K562 (cell line): ENCODE measurements around the gene PTK6. TPM values are rescaled to one million over a fixed set of nuclear protein-coding genes. Genes with fewer than 3 reads are reported as not detected.

Experiments used
- ATAC-seq: fragments of 200-7000 bp; cut with Tn5 transposase; 3 replicates; pipeline ENCODE4 v1.9.1; 2020; ENCODE audit warnings: moderate library complexity
- BruUV-seq: library from RNA; stranded (reverse); fragments of 400-500 nt; replicated peaks from 2 replicates; lab custom pipeline; 2021; lab: Mats Ljungman, UMichigan
- CTCF ChIA-PET: fragments of 300-600 bp; formaldehyde crosslinking; extraction: SDS; loops from one replicate; lab custom pipeline; 2021; ENCODE audit warnings: low intra/inter-chr PET ratio; lab: Yijun Ruan, JAX
- POLR2A ChIA-PET: fragments of 300-600, 350-650 bp; sonication (Branson Sonifier 250); formaldehyde crosslinking; extraction: SDS; loops from one replicate; lab custom pipeline; 2021; ENCODE audit warnings: antibody characterized with exemption, inconsistent platforms; lab: Yijun Ruan, JAX
- DNase-seq, 4 experiments: peaks; one replicate each; pipeline versions ENCODE4 v3.0.0 to v3.0.0-alpha.2; 2011 to 2018; ENCODE audit warnings: low spot score in 3 of 4, mixed read lengths in 3 of 4; ENCODE audit errors: extremely low read depth in 1 of 4
- FAIRE-seq: peaks from 2 replicates; lab custom pipeline; 2011; peaks lifted over from hg19 to GRCh38; lab: Jason Lieb, UNC
- H2AFZ ChIP-seq: 2 replicates; pipeline ENCODE4 v1.6.0; 2011; ENCODE audit warnings: low read depth, low read length, control low read depth, inconsistent platforms
- H3K27ac ChIP-seq: fragments of 200-600 bp; 3 replicates; pipeline ENCODE4 v1.8.0; 2011; ENCODE audit warnings: low read depth, mild to moderate bottlenecking, control low read depth, inconsistent platforms, low read length, moderate library complexity, mixed read lengths; ENCODE audit errors: extremely low read depth
- H3K27me3 ChIP-seq, 2 experiments: fragments of 300-600 bp in 1 of 2; 2 replicates in 1 of 2; 3 replicates in 1 of 2; pipeline versions ENCODE4 v1.6.0 to v1.8.0; 2011; ENCODE audit warnings: inconsistent platforms in 2 of 2, low read length in 2 of 2, mild to moderate bottlenecking in 1 of 2, mixed read lengths in 1 of 2, moderate library complexity in 1 of 2; ENCODE audit not compliant: control insufficient read depth in 2 of 2, insufficient read depth in 2 of 2
- H3K36me3 ChIP-seq: fragments of 300-600 bp; 3 replicates; pipeline ENCODE4 v1.8.0; 2011; ENCODE audit warnings: mild to moderate bottlenecking, low read length, inconsistent platforms; ENCODE audit not compliant: control insufficient read depth, insufficient read depth
- H3K4me1 ChIP-seq, 2 experiments: fragments of 200-600 bp in 1 of 2; replicated peaks in 1 of 2; 2 replicates in 1 of 2; 3 replicates in 1 of 2; pipeline versions ENCODE4 v1.5.1 to v1.8.0; 2011; ENCODE audit warnings: inconsistent platforms in 2 of 2, low read length in 2 of 2, mild to moderate bottlenecking in 1 of 2, mixed read lengths in 1 of 2, moderate library complexity in 1 of 2; ENCODE audit not compliant: control insufficient read depth in 2 of 2, insufficient read depth in 2 of 2
- H3K4me2 ChIP-seq: 2 replicates; pipeline ENCODE4 v1.6.1; 2011; ENCODE audit warnings: low read length, control low read depth, inconsistent platforms, mixed read lengths; ENCODE audit not compliant: insufficient read depth
- H3K4me3 ChIP-seq: fragments of 200-600 bp; sonication (generic), shearing (Covaris generic); 2 replicates; pipeline ENCODE4 v1.5.1; 2016; ENCODE audit warnings: control low read depth, inconsistent platforms
- H3K79me2 ChIP-seq: fragments of 200-600 bp; 3 replicates; pipeline ENCODE4 v1.8.0; 2011; ENCODE audit warnings: low read length, inconsistent platforms; ENCODE audit not compliant: control insufficient read depth, insufficient read depth
- H3K9ac ChIP-seq, 2 experiments: 2 replicates each; pipeline versions ENCODE4 v1.6.0 to v1.6.1; 2011; ENCODE audit warnings: low read depth in 2 of 2, low read length in 2 of 2, control low read depth in 1 of 2, inconsistent platforms in 1 of 2, mild to moderate bottlenecking in 1 of 2, mixed read lengths in 1 of 2; ENCODE audit not compliant: insufficient read depth in 1 of 2
- H3K9me1 ChIP-seq: one replicate; pipeline ENCODE4 v1.6.0; 2011; ENCODE audit warnings: inconsistent platforms, mild to moderate bottlenecking, low read length, moderate library complexity; ENCODE audit not compliant: control insufficient read depth, insufficient read depth
- H3K9me3 ChIP-seq: replicated peaks from 2 replicates; pipeline ENCODE4 v1.5.1; 2011; ENCODE audit warnings: low read depth, low read length, inconsistent platforms; ENCODE audit not compliant: control insufficient read depth, insufficient read depth
- H4K20me1 ChIP-seq: replicated peaks from 2 replicates; pipeline ENCODE4 v1.6.1; 2011; ENCODE audit warnings: low read length, inconsistent platforms, mixed read lengths; ENCODE audit not compliant: control insufficient read depth, insufficient read depth
- ATF4 ChIP-seq: fragments of 450-650 bp; formaldehyde crosslinking; IDR thresholded peaks from 2 replicates; pipeline ENCODE4 v1.4.0; 2022; ENCODE audit warnings: mild to moderate bottlenecking, moderate library complexity
- BMI1 ChIP-seq: fragments of 150-350 bp; IDR thresholded peaks from 2 replicates; pipeline ENCODE4 v1.6.1; 2014; ENCODE audit warnings: low read length
- CBX1 ChIP-seq: sonication (generic); IDR thresholded peaks from 2 replicates; pipeline ENCODE4 v1.6.1; 2016; ENCODE audit warnings: antibody characterized with exemption, low read depth, mild to moderate bottlenecking
- CREM ChIP-seq: IDR thresholded peaks from 2 replicates; pipeline ENCODE4 v1.6.1; 2014; ENCODE audit warnings: antibody characterized with exemption, low read depth
- ELF4 ChIP-seq: fragments of 450-650 bp; formaldehyde crosslinking; IDR thresholded peaks from 2 replicates; pipeline ENCODE4 v1.4.0; 2022; ENCODE audit warnings: missing genetic modification characterization
- HINFP ChIP-seq: fragments of 450-650 bp; conservative IDR thresholded peaks from 2 replicates; pipeline ENCODE4 v1.6.1; 2016; ENCODE audit warnings: missing genetic modification characterization, low read depth, mild to moderate bottlenecking, control low read depth, missing compliant biosample characterization
- NR2C1 ChIP-seq, 2 experiments: fragments of 450-650 bp; IDR thresholded peaks; 2 replicates each; pipeline ENCODE4 v1.6.1; 2017; ENCODE audit warnings: mild to moderate bottlenecking in 2 of 2, antibody characterized with exemption in 1 of 2, inconsistent platforms in 1 of 2, missing compliant biosample characterization in 1 of 2, missing genetic modification characterization in 1 of 2
- NR2C2 ChIP-seq, 2 experiments: fragments of 200-800 bp in 1 of 2; sonication (Bioruptor generic) in 1 of 2; sonication (generic) in 1 of 2; formaldehyde crosslinking in 1 of 2; IDR thresholded peaks; 2 replicates each; pipeline versions ENCODE4 v1.6.1 to v1.8.0; 2016 to 2022; ENCODE audit warnings: mild to moderate bottlenecking in 1 of 2, missing compliant biosample characterization in 1 of 2, missing genetic modification characterization in 1 of 2, missing genetic modification reagents in 1 of 2
- RBM34 ChIP-seq: fragments of 200-400 bp; formaldehyde crosslinking; IDR thresholded peaks from 2 replicates; pipeline ENCODE4 v1.6.1; 2018; ENCODE audit warnings: low read length, borderline replicate concordance; ENCODE audit not compliant: insufficient read depth
- SFPQ ChIP-seq: fragments of 200-400 bp; formaldehyde crosslinking; IDR thresholded peaks from 2 replicates; pipeline ENCODE4 v1.6.1; 2017; ENCODE audit warnings: mild to moderate bottlenecking, low read depth, low read length, moderate library complexity
- SP1 ChIP-seq: sonication (generic); formaldehyde crosslinking; IDR thresholded peaks from 2 replicates; pipeline ENCODE4 v1.8.1; 2022; ENCODE audit warnings: mild to moderate bottlenecking, missing genetic modification reagents
- ZNF263 ChIP-seq: sonication (generic); formaldehyde crosslinking; IDR thresholded peaks from 2 replicates; pipeline ENCODE4 v1.8.0; 2022; ENCODE audit warnings: mild to moderate bottlenecking, missing genetic modification reagents, borderline replicate concordance
- WGBS: fragments of 100-300 bp; shearing (Covaris generic); methylation state at CpG from one replicate; pipeline ENCODE4 v1.1.6; 2016; ENCODE audit warnings: low coverage, mixed read lengths; ENCODE audit not compliant: insufficient coverage; ENCODE audit errors: missing lambda C conversion rate; 5-methylcytosine and 5-hydroxymethylcytosine counted together
- in situ Hi-C: fragments of 300-500 bp; cut with MboI; formaldehyde crosslinking; loops from 4 replicates; pipeline ENCODE4 v1.15.0; 2018; ENCODE audit warnings: inconsistent platforms, mixed read lengths
- intact Hi-C: fragments of 100-400 bp; cut with micrococcal nuclease; formaldehyde crosslinking; loops from 2 replicates; pipeline ENCODE4 v1.14.2; 2022
- polyA plus RNA-seq, 8 experiments: library from polyadenylated mRNA; depleted of rRNA in 4 of 8; stranded (reverse) in 5 of 8; unstranded in 3 of 8; fragments of >200 nt; fragmentation: Nextera tagmentation in 2 of 8; fragmentation: Illumina TruSeq in 1 of 8; extraction: Ambion mirVana in 2 of 8; extraction: Trizol in 1 of 8; gene quantifications; 2 replicates each; pipeline versions ENCODE4 v1.2.1 to v1.2.3, GENCODE V29; 2011 to 2014; ENCODE audit warnings: inconsistent platforms in 1 of 8, missing spikeins in 1 of 8
- total RNA-seq, 7 experiments: library from RNA; depleted of rRNA in 6 of 7; stranded (reverse); fragments of >200 nt in 6 of 7; fragmentation: Illumina TruSeq in 2 of 7; extraction: Trizol in 2 of 7; gene quantifications; 2 replicates each; pipeline versions ENCODE4 v1.2.1 to v1.2.3, GENCODE V29; 2011 to 2021; ENCODE audit warnings: low replicate concordance in 1 of 7
- TF ChIP-seq, protein P1 (sequence below): sonication (generic); formaldehyde crosslinking; IDR thresholded peaks from 2 replicates; pipeline ENCODE4 v1.8.1; 2022; ENCODE audit warnings: missing genetic modification reagents

Gene PTK6
- total and polyA plus RNA-seq, 9 of the 15 experiments (the other 6 are each of a cell fraction or from before 2014, with no cell fraction given), result 0.07 TPM; not detected in 8

DNA sequence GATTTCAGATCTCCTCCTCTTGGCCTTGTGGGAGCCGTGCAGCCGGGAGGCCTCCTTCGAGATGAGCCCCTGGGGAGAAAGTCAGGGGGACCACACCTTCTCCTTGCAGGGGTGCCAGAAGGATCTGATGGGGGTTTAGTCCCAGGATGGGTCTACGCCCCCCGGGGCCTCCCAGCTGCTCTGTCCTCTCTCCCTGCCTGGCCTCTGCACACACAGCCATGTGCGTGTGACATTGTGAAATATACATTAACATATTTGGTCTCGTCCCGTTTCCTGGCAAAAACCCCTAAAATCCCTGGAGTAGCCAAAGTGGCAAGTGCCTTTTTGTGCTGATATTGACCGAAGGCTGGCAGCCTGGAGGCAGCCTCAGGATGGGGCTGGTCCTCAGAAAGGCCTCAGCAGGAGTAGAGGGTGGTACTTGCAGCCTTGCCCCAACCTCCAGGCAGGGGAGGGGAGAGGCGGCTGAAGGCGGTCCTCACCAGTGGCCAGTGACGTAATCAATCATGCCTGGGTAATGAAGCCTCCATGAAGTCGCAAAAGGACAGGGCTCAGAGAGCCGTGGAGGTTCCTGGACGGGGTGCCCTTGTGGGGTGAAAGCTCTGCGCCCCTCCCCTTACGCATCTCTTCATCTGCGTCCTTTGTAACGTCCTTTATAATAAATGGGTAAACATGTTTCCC, 42.0 kb upstream of the PTK6 start (continued):
- TF ChIP-seq ATF4 (no peak), HINFP (tag) (no peak), ZNF263 (no peak), ELF4 (CRISPR knock-in tag) (no peak), CREM (peak; percentile 43; the same call in 1 of the 2 replicates), BMI1 (no peak)

DNA sequence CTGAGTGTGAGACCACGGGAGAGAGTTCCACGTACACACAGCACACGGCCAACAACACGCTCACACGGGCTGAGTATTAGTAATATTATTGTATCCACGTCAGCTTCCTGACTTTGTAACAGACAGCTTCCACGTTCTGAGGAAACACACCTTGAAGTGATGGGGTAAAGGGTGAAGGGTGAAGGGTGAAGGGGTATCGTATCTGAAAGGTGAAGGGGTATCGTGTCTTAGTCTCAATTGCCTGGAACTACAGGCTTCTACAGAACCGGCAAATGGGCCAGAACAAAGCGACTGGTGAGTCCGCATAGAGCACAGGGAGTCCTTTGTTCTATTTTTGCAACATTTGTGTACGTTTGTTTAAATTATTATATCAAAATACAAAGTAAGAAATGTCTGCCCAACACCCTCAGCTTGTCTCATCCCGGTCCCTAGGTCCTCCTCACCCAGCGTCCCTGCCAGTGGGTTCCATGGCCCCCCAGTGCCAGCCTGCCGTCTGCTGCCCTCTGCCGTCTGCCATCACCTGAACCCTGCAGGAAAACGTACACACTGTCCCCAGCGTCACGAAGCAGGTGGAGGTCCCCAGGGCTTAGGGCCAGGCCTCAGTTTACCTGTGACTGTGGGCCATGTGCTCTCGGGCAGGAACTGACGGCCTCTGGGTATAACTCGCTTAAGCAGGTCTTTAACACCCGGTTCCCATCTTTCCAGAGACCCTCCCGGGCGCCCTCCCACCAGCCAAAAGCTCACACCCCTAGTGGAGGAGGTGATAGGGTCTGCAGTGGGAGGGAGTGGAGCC, 41.2 kb upstream of the PTK6 start:
- in situ Hi-C loops, result no loop called here
- Histone ChIP-seq H3K27me3 (no peaks in the 10 kb centered on the region), H2AFZ (peak overlapping the region; percentile 37; the same call in 1 of the 2 replicates), H3K4me2 (no peak overlapping the region), H3K4me1 (peaks cover 8 to 44% of the 10 kb centered on the region in 2 experiments), H3K9ac (no peak overlapping the region), H3K9me1 (no peaks in the 10 kb centered on the region), H3K9me3 (no peaks in the 10 kb centered on the region), H4K20me1 (no peaks in the 10 kb centered on the region), H3K4me3 (no peak overlapping the region), H3K36me3 (no peaks in the 10 kb centered on the region), H3K79me2 (no peaks in the 10 kb centered on the region), H3K27ac (no peak overlapping the region)
- BruUV-seq, result no TSS peak
- TF ChIP-seq SFPQ (no peak), NR2C2 (CRISPR knock-in tag; IDR thresholded peaks at IDR 0.05) (no peak), NR2C2 (tag; IDR thresholded peaks at IDR 0.05) (peak; percentile 52; the same call in 1 of the 2 replicates), NR2C1 (IDR thresholded peaks at IDR 0.05) (peak; percentile 75), NR2C1 (tag; IDR thresholded peaks at IDR 0.05) (peak; percentile 80), RBM34 (no peak), SP1 (CRISPR knock-in tag) (no peak), CBX1 (no peak)
- TF ChIP-seq, protein P1, sequence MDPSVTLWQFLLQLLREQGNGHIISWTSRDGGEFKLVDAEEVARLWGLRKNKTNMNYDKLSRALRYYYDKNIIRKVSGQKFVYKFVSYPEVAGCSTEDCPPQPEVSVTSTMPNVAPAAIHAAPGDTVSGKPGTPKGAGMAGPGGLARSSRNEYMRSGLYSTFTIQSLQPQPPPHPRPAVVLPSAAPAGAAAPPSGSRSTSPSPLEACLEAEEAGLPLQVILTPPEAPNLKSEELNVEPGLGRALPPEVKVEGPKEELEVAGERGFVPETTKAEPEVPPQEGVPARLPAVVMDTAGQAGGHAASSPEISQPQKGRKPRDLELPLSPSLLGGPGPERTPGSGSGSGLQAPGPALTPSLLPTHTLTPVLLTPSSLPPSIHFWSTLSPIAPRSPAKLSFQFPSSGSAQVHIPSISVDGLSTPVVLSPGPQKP (CRISPR knock-in tag), result no peak
- CTCF ChIA-PET, result no interaction called here
- no peak for FAIRE-seq
- intact Hi-C loops, result no loop called here
- no peak for ATAC-seq
- no peak for DNase-seq
- POLR2A ChIA-PET, result interaction anchor here (0.7 to 0.8 kb wide), 2 partner anchors 11 to 373 kb away, joined by 3 read pairs; no protein-coding TSS in a partner anchor
- WGBS, result 46% methylated on average over 24 of the region's 26 CpGs
